HepG2 (cell line): ENCODE data around the gene ZSCAN2. TPM values are rescaled to one million over a fixed set of nuclear protein-coding genes. Genes with fewer than 3 reads are reported as not detected.

Experiments used
- CTCF ChIP-seq: sonication (generic); formaldehyde crosslinking; IDR thresholded peaks from 2 replicates; pipeline ENCODE4 v1.5.0; 2020; ENCODE audit warnings: mild to moderate bottlenecking, missing genetic modification reagents, moderate library complexity
- HMG20A ChIP-seq: IDR thresholded peaks from 2 replicates; pipeline ENCODE4 v1.6.1; 2016; ENCODE audit warnings: borderline replicate concordance
- IRF2 ChIP-seq: IDR thresholded peaks from 2 replicates; pipeline ENCODE4 v1.6.1; 2018; ENCODE audit warnings: missing genetic modification reagents, missing compliant biosample characterization
- MAZ ChIP-seq, 2 experiments: sonication (generic) in 1 of 2; formaldehyde crosslinking in 1 of 2; IDR thresholded peaks; 2 replicates each; pipeline versions ENCODE4 v1.5.0 to v1.6.1; 2012 to 2020; ENCODE audit warnings: low read depth in 2 of 2, mild to moderate bottlenecking in 2 of 2, borderline replicate concordance in 1 of 2, improper control_type of control experiment in 1 of 2, low read length in 1 of 2, missing genetic modification reagents in 1 of 2, moderate library complexity in 1 of 2
- MLLT10 ChIP-seq: sonication (generic); formaldehyde crosslinking; IDR thresholded peaks from 2 replicates; pipeline ENCODE4 v1.4.0; 2020; ENCODE audit warnings: missing genetic modification reagents
- PPARG ChIP-seq: conservative IDR thresholded peaks from 2 replicates; pipeline ENCODE4 v1.6.1; 2016; ENCODE audit warnings: missing biosample characterization, missing genetic modification reagents
- RAD21 ChIP-seq: fragments of 450-650 bp; formaldehyde crosslinking; IDR thresholded peaks from 2 replicates; pipeline ENCODE4 v1.5.0; 2020; ENCODE audit warnings: mild to moderate bottlenecking
- STAG1 ChIP-seq: sonication (generic); formaldehyde crosslinking; IDR thresholded peaks from 2 replicates; pipeline ENCODE4 v1.4.0; 2020; ENCODE audit warnings: missing genetic modification reagents
- THAP11 ChIP-seq: IDR thresholded peaks from 2 replicates; pipeline ENCODE4 v1.6.1; 2016; ENCODE audit warnings: missing biosample characterization, missing genetic modification reagents
- XRCC5 ChIP-seq: fragments of 200-400 bp; formaldehyde crosslinking; optimal IDR thresholded peaks from 2 replicates; pipeline ENCODE3; 2017; ENCODE audit warnings: mild to moderate bottlenecking, low read length
- ZFP36L1 ChIP-seq: sonication (generic); formaldehyde crosslinking; IDR thresholded peaks from 2 replicates; pipeline ENCODE4 v1.8.0; 2022; ENCODE audit warnings: mild to moderate bottlenecking, missing genetic modification reagents, moderate library complexity
- ZMYM3 ChIP-seq: sonication (generic); formaldehyde crosslinking; IDR thresholded peaks from 2 replicates; pipeline ENCODE4 v1.5.1; 2020; ENCODE audit warnings: mild to moderate bottlenecking, missing genetic modification reagents
- ZNF160 ChIP-seq: sonication (generic); formaldehyde crosslinking; IDR thresholded peaks from 2 replicates; pipeline ENCODE4 v1.8.0; 2022; ENCODE audit warnings: mild to moderate bottlenecking, inconsistent platforms, missing genetic modification reagents
- ZNF34 ChIP-seq: sonication (generic); formaldehyde crosslinking; IDR thresholded peaks from 2 replicates; pipeline ENCODE4 v1.4.0; 2020; ENCODE audit warnings: mild to moderate bottlenecking, missing genetic modification reagents, borderline replicate concordance
- ZNF543 ChIP-seq: sonication (generic); formaldehyde crosslinking; IDR thresholded peaks from 2 replicates; pipeline ENCODE4 v1.4.0; 2020; ENCODE audit warnings: mild to moderate bottlenecking, missing genetic modification reagents
- polyA plus RNA-seq, 8 experiments: library from polyadenylated mRNA; depleted of rRNA in 3 of 8; stranded (reverse) in 7 of 8; unstranded in 1 of 8; fragments of >200 nt; fragmentation: Illumina TruSeq in 4 of 8; extraction: Trizol in 4 of 8; gene quantifications; 2 replicates each; pipeline versions ENCODE4 v1.2.1 to v1.2.3, GENCODE V29; 2011 to 2016; ENCODE audit warnings: low read depth in 4 of 8, missing spikeins in 1 of 8, mixed read lengths in 1 of 8; ENCODE audit not compliant: insufficient read depth in 1 of 8
- total RNA-seq, 5 experiments: library from RNA; depleted of rRNA; stranded (reverse); fragments of >200 nt; fragmentation: Illumina TruSeq; extraction: Trizol; gene quantifications; 2 replicates each; pipeline ENCODE4 v1.2.3, GENCODE V29; 2016; ENCODE audit warnings: low read depth in 1 of 5
- TF ChIP-seq, protein P1 (sequence below): IDR thresholded peaks from 2 replicates; pipeline ENCODE4 v1.6.1; 2012; ENCODE audit warnings: low read depth, low read length, improper control_type of control experiment

ZSCAN2 gene
- total and polyA plus RNA-seq, 2 of the 13 experiments (the other 11 are each of a cell fraction or from before 2014, with no cell fraction given) = 11.4 to 21.5 TPM

DNA sequence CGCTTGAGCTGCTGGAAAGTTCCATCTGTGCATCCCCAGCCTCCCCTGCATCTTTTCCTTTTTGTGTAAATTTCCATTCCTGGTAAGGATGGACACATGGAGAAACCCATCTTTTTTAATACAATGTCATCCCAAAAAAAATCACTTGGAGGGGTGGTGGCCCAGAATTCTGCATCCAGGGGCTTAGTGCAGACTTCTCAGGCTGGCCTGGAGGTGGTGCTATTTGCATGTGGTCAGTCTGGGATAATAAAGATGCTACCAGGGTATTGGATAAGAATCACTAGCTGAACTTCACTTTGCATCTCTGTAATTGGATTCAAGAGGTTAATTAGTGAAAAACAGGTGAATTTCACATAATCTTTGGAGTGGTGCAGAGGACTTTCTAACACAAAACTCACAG, 1.8 kb upstream of the ZSCAN2 start (continued):
- TF ChIP-seq, protein P1, sequence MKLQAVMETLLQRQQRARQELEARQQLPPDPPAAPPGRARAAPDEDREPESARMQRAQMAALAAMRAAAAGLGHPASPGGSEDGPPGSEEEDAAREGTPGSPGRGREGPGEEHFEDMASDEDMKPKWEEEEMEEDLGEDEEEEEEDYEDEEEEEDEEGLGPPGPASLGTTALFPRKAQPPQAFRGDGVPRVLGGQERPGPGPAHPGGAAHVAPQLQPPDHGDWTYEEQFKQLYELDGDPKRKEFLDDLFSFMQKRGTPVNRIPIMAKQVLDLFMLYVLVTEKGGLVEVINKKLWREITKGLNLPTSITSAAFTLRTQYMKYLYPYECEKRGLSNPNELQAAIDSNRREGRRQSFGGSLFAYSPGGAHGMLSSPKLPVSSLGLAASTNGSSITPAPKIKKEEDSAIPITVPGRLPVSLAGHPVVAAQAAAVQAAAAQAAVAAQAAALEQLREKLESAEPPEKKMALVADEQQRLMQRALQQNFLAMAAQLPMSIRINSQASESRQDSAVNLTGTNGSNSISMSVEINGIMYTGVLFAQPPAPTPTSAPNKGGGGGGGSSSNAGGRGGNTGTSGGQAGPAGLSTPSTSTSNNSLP = peak; percentile 72
- TF ChIP-seq STAG1 (CRISPR knock-in tag) = peak; percentile 90
- TF ChIP-seq XRCC5 = peak; percentile 54
- peak; percentile 87 for TF ChIP-seq CTCF (CRISPR knock-in tag)
- no peak for TF ChIP-seq HMG20A (CRISPR knock-in tag)
- TF ChIP-seq THAP11 = peak; percentile 50; the same call in 1 of the 2 replicates
- no peak for TF ChIP-seq ZNF543
- no peak for TF ChIP-seq MAZ (IDR thresholded peaks at IDR 0.05; ENCODE audit: borderline replicate concordance, low read depth, low read length)
- 0 out of 2 replicates have a peak, but pooled peaks have one; percentile 8 for TF ChIP-seq MAZ (CRISPR knock-in tag; IDR thresholded peaks at IDR 0.05; ENCODE audit: low read depth)
- TF ChIP-seq RAD21 (CRISPR knock-in tag) = peak; percentile 78
- TF ChIP-seq ZFP36L1 (CRISPR knock-in tag) = no peak
- TF ChIP-seq MLLT10 (CRISPR knock-in tag) = no peak
- 0 out of 2 replicates have a peak, but pooled peaks have one; percentile 35 for TF ChIP-seq IRF2 (CRISPR knock-in tag)
- no peak for TF ChIP-seq ZNF34 (CRISPR knock-in tag)
- TF ChIP-seq PPARG (CRISPR knock-in tag) = peak; percentile 38; the same call in 1 of the 2 replicates
- 0 out of 2 replicates have a peak, but pooled peaks have one; percentile 22 for TF ChIP-seq ZNF160
- no peak for TF ChIP-seq ZMYM3
